Gastroesophageal sphincter (tissue), 3 donors: ENCODE results near the gene GPR132.

Source experiments
- EP300 ChIP-seq: sonication (generic); formaldehyde crosslinking; IDR thresholded peaks from one replicate; pipeline ENCODE4 v1.6.1; 2017; ENCODE audit warnings: antibody characterized with exemption, mild to moderate bottlenecking
- POLR2A ChIP-seq, 2 donors: fragments of 450-650 bp; IDR thresholded peaks; one replicate each; pipeline ENCODE4 v1.6.1; 2017; ENCODE audit warnings: antibody characterized with exemption in 2 of 2, mild to moderate bottlenecking in 2 of 2, moderate library complexity in 1 of 2
- POLR2AphosphoS5 ChIP-seq: sonication (generic); formaldehyde crosslinking; IDR thresholded peaks from one replicate; pipeline ENCODE4 v1.6.1; 2017; ENCODE audit warnings: antibody characterized with exemption
- TF ChIP-seq, protein P1 (sequence below), 4 experiments: fragments of 200-600 bp in 2 of 4; fragments of 450-650 bp in 2 of 4; sonication (generic) in 1 of 4; IDR thresholded peaks; one replicate each; pipeline ENCODE4 v1.5.1; 2017 to 2019; ENCODE audit warnings: antibody characterized with exemption in 4 of 4, mild to moderate bottlenecking in 2 of 4, moderate library complexity in 2 of 4

DNA sequence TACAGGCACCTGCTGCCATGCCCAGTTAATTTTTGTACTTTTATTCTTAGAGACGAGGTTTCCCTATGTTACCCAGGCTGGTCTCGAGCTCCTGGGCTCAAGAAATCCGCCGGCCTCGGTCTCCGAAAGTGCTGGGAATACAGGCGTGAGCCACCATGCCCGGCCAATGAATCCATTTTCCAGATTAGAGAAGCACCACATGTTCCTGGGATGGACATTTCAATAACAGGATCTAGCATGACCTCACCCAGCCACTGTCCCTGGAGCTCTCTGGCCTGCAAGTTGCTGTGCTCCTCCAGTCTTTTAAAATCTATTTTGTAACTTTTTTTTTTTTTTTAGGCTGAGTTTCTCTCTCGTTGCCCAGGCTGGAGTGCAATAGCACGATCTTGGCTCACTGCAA lies 2.2 kb downstream of the GPR132 start:
- TF ChIP-seq EP300 (no peak), POLR2A (IDR thresholded peaks at IDR 0.05) (no peak), POLR2AphosphoS5 (no peak)
- TF ChIP-seq, protein P1, sequence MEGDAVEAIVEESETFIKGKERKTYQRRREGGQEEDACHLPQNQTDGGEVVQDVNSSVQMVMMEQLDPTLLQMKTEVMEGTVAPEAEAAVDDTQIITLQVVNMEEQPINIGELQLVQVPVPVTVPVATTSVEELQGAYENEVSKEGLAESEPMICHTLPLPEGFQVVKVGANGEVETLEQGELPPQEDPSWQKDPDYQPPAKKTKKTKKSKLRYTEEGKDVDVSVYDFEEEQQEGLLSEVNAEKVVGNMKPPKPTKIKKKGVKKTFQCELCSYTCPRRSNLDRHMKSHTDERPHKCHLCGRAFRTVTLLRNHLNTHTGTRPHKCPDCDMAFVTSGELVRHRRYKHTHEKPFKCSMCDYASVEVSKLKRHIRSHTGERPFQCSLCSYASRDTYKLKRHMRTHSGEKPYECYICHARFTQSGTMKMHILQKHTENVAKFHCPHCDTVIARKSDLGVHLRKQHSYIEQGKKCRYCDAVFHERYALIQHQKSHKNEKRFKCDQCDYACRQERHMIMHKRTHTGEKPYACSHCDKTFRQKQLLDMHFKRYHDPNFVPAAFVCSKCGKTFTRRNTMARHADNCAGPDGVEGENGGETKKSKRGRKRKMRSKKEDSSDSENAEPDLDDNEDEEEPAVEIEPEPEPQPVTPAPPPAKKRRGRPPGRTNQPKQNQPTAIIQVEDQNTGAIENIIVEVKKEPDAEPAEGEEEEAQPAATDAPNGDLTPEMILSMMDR (IDR thresholded peaks at IDR 0.05), result no peak
